ENCODE measurements around the gene MRPL50.

The MRPL50 gene

GRCh38 chr9:101442318-101442717 lies 43.9 kb upstream of the MRPL50 start:
- no peak for DNase-seq
- Histone ChIP-seq H3K9me3 (no peaks in the 10 kb centered on the region), H3K4me1 (no peaks in the 10 kb centered on the region), H3K27ac (no peak overlapping the region), H3K36me3 (no peaks in the 10 kb centered on the region), H3K4me3 (no peak overlapping the region), H3K27me3 (peaks cover 0 to 10% of the 10 kb centered on the region in 2 donors)
- intact Hi-C loops (cut with DNase I; ENCODE audit: low total_unique reads) = no loop called here
- no peak for TF ChIP-seq CTCF (IDR thresholded peaks at IDR 0.05)

DNA sequence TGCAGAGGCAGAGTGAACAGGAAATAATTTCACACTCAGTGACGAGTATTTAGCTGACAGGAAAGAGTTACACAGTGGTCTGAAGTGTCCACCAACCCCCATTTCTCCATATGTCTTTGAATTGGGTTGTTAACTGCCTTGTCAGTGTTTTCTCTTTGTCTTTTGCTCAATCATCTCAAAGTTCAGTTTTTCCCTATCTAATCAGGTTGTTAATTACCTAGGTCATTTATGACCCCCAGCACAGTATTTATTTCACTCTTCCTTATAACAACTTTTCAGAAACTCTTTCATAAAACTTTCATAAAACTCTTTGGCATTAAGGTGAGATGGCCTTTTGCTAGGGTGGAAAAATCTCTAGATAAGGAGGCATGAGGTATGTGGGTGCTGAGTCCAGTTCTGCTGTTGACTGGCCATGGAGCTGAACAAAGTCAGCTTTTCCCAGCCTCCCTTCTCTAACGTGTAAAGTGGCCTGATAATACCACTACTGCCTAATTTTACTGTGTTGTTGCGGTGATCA lies 42.4 kb upstream of the MRPL50 start:
- peaks cover 0 to 10% of the 10 kb centered on the region in 2 donors for H3K27me3 ChIP-seq
- TF ChIP-seq CTCF (IDR thresholded peaks at IDR 0.05) = no peak
- H3K4me3 ChIP-seq = no peak overlapping the region
- no peaks in the 10 kb centered on the region for H3K9me3 ChIP-seq
- no peaks in the 10 kb centered on the region for H3K36me3 ChIP-seq
- no peak for DNase-seq
- intact Hi-C loops (cut with DNase I; ENCODE audit: low total_unique reads) = no loop called here
- H3K27ac ChIP-seq = no peak overlapping the region
- no peaks in the 10 kb centered on the region for H3K4me1 ChIP-seq

DNA sequence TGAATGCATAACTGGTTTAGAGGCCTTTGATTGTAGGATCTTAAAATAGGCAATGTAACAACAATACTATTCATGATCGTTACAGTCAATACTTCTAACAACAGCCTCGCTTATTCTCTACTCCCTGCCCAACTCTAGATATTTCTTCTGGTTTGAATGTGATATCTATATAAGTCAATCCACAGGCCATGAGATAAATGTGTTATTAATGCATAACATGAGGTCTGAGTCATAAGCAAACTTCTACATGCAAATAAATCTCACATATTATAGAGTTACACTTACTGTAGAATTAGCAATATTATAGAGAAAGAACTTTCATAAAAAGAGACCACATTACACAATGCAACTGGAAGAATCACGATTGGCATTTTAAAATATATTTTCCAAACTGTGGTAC lies 40.1 kb upstream of the MRPL50 start:
- intact Hi-C loops (cut with DNase I; ENCODE audit: low total_unique reads) = no loop called here
- Histone ChIP-seq H3K4me1 (no peaks in the 10 kb centered on the region), H3K27ac (no peak overlapping the region), H3K9me3 (no peaks in the 10 kb centered on the region), H3K4me3 (no peak overlapping the region), H3K36me3 (no peaks in the 10 kb centered on the region), H3K27me3 (peaks cover 0 to 9% of the 10 kb centered on the region in 2 donors)
- TF ChIP-seq CTCF (IDR thresholded peaks at IDR 0.05) = no peak
- DNase-seq = no peak

- intact Hi-C loops (cut with DNase I; ENCODE audit: low total_unique reads) = no loop called here
- no peak for DNase-seq
- Histone ChIP-seq H3K27me3 (peaks cover 0 to 5% of the 10 kb centered on the region in 2 donors), H3K4me1 (no peaks in the 10 kb centered on the region), H3K36me3 (no peaks in the 10 kb centered on the region), H3K27ac (no peak overlapping the region), H3K9me3 (no peaks in the 10 kb centered on the region), H3K4me3 (no peak overlapping the region)
- no peak for TF ChIP-seq CTCF (IDR thresholded peaks at IDR 0.05)
Measured at GRCh38 chr9:101437806-101438232, 39.4 kb upstream of the MRPL50 start.

DNA sequence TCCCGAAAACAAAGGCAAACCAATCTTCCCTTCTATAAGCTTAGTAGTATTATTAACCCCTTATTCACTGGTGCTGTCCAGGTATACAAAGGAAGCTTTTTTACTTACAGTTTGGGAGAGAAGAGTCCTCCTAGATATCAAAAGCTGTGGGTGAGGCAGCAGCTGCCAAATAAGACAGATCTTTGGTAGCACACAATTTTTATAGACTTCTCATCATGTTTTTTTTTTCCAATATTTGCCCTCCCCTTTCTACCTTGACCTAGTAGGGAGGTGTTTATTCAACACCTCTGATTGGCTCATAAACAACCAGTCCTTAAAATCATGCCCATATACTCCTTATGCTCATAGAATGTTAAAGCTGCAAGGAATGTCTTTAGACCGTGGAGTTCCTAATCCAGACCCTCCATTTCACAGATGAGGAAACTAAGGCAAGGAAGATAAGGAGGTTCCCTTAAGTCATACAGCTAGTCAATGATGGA lies 37.2 kb upstream of the MRPL50 start, which contains the start of gene ALDOB:
TSS of gene ALDOB (minus strand) at position 174 of the 479 bp plus-strand sequence. CDS start 4,887 bp downstream, outside the sequence.
- Histone ChIP-seq H3K27ac (no peak within 1 kb of the TSS), H3K27me3 (no peaks in the 10 kb centered on the region), H3K4me1 (no peaks in the 10 kb centered on the region), H3K9me3 (no peaks in the 10 kb centered on the region), H3K36me3 (no peaks in the 10 kb centered on the region), H3K4me3 (no peak within 1 kb of the TSS)
- no peak for TF ChIP-seq CTCF (IDR thresholded peaks at IDR 0.05)
- intact Hi-C loops (cut with DNase I; ENCODE audit: low total_unique reads) = no loop called here
- DNase-seq = no peak

- no peaks in the 10 kb centered on the region for H3K9me3 ChIP-seq
- TF ChIP-seq CTCF (IDR thresholded peaks at IDR 0.05) = no peak
- no peaks in the 10 kb centered on the region for H3K4me1 ChIP-seq
- intact Hi-C loops (cut with DNase I; ENCODE audit: low total_unique reads) = no loop called here
- H3K27ac ChIP-seq = no peak overlapping the region
- no peaks in the 10 kb centered on the region for H3K27me3 ChIP-seq
- H3K4me3 ChIP-seq = no peak overlapping the region
- no peak for DNase-seq
- H3K36me3 ChIP-seq = no peaks in the 10 kb centered on the region
Measured at GRCh38 chr9:101434998-101435397, 36.6 kb upstream of the MRPL50 start.

Measured in tibial artery (tissue), 4 donors.